ENCODE data around the gene DLG2.

- TF ChIP-seq CTCF (IDR thresholded peaks at IDR 0.05) (no peak), POLR2A (IDR thresholded peaks at IDR 0.05) (no peak), EP300 (IDR thresholded peaks at IDR 0.05) (no peak)
Observed at GRCh38 chr11:83635166-83635565, 1992.0 kb downstream of the DLG2 start.

Measured in tibial nerve (tissue), 4 donors.